ENCODE measurements around the gene JMJD4. TPM values are rescaled to one million over a fixed set of nuclear protein-coding genes. Genes with fewer than 3 reads are reported as not detected.

JMJD4 gene
- total and polyA plus RNA-seq, 9 of the 15 experiments (the other 6 are each of a cell fraction or from before 2014, with no cell fraction given) = 1.4 to 42.6 (median 29.2) TPM

DNA sequence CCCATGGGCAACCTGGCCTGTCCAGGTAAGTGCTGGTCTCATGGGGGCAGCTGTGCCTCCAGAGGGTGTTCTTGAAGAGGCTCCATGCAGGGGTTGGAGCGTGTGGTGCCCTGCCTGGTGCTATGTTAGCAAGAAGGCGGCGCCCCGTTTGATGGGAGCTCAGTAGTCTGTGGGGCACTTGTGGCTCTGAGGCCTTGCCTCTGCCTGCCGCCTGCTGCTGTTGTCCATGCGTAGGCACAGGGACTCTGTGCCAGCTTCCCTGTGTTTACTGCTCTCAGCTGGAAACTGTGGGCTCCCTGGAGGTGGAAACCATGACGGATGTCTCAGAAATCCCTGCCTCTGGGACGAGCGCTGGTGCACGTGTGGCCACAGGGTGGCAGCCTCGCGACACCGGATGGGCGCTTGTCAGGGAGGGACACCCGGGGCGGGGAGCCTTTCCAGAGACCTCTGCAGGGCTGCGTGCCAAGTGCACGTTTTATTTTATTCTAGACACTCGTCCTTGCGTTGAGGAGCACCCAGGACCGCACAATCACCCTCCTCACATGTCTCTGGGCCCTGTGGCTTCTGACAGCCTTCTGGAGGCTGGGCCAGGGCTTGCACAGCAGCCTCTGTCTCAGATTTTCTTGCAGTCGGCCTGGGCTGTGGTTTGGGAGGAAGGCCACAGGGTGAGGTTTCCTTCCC, 27.3 kb upstream of the JMJD4 start (continued):
- TF ChIP-seq, protein P1, sequence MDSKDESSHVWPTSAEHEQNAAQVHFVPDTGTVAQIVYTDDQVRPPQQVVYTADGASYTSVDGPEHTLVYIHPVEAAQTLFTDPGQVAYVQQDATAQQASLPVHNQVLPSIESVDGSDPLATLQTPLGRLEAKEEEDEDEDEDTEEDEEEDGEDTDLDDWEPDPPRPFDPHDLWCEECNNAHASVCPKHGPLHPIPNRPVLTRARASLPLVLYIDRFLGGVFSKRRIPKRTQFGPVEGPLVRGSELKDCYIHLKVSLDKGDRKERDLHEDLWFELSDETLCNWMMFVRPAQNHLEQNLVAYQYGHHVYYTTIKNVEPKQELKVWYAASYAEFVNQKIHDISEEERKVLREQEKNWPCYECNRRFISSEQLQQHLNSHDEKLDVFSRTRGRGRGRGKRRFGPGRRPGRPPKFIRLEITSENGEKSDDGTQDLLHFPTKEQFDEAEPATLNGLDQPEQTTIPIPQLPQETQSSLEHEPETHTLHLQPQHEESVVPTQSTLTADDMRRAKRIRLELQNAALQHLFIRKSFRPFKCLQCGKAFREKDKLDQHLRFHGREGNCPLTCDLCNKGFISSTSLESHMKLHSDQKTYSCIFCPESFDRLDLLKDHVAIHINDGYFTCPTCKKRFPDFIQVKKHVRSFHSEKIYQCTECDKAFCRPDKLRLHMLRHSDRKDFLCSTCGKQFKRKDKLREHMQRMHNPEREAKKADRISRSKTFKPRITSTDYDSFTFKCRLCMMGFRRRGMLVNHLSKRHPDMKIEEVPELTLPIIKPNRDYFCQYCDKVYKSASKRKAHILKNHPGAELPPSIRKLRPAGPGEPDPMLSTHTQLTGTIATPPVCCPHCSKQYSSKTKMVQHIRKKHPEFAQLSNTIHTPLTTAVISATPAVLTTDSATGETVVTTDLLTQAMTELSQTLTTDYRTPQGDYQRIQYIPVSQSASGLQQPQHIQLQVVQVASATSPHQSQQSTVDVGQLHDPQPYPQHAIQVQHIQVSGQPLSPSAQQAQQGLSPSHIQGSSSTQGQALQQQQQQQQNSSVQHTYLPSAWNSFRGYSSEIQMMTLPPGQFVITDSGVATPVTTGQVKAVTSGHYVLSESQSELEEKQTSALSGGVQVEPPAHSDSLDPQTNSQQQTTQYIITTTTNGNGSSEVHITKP (IDR thresholded peaks at IDR 0.05; ENCODE audit: partially characterized antibody) = no peak
- TF ChIP-seq, protein P2, sequence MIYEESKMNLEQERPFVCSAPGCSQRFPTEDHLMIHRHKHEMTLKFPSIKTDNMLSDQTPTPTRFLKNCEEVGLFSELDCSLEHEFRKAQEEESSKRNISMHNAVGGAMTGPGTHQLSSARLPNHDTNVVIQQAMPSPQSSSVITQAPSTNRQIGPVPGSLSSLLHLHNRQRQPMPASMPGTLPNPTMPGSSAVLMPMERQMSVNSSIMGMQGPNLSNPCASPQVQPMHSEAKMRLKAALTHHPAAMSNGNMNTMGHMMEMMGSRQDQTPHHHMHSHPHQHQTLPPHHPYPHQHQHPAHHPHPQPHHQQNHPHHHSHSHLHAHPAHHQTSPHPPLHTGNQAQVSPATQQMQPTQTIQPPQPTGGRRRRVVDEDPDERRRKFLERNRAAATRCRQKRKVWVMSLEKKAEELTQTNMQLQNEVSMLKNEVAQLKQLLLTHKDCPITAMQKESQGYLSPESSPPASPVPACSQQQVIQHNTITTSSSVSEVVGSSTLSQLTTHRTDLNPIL (CRISPR knock-in tag; IDR thresholded peaks at IDR 0.05) = no peak
- TF ChIP-seq BRD9 (IDR thresholded peaks at IDR 0.05; ENCODE audit: low read depth, partially characterized antibody) (no peak), ZNF644 (tag; IDR thresholded peaks at IDR 0.05; ENCODE audit: low read depth) (no peak), MCM3 (IDR thresholded peaks at IDR 0.05) (no peak), ZNF785 (CRISPR knock-in tag; IDR thresholded peaks at IDR 0.05) (no peak), POLR2AphosphoS2 (IDR thresholded peaks at IDR 0.05; ENCODE audit: low read length) (no peak), ZC3H8 (IDR thresholded peaks at IDR 0.05) (no peak), FOXJ2 (tag; IDR thresholded peaks at IDR 0.05) (no peak), CREM (IDR thresholded peaks at IDR 0.05; ENCODE audit: low read depth) (peak; percentile 71), HLTF (IDR thresholded peaks at IDR 0.05) (no peak)
- TF ChIP-seq, protein P3, sequence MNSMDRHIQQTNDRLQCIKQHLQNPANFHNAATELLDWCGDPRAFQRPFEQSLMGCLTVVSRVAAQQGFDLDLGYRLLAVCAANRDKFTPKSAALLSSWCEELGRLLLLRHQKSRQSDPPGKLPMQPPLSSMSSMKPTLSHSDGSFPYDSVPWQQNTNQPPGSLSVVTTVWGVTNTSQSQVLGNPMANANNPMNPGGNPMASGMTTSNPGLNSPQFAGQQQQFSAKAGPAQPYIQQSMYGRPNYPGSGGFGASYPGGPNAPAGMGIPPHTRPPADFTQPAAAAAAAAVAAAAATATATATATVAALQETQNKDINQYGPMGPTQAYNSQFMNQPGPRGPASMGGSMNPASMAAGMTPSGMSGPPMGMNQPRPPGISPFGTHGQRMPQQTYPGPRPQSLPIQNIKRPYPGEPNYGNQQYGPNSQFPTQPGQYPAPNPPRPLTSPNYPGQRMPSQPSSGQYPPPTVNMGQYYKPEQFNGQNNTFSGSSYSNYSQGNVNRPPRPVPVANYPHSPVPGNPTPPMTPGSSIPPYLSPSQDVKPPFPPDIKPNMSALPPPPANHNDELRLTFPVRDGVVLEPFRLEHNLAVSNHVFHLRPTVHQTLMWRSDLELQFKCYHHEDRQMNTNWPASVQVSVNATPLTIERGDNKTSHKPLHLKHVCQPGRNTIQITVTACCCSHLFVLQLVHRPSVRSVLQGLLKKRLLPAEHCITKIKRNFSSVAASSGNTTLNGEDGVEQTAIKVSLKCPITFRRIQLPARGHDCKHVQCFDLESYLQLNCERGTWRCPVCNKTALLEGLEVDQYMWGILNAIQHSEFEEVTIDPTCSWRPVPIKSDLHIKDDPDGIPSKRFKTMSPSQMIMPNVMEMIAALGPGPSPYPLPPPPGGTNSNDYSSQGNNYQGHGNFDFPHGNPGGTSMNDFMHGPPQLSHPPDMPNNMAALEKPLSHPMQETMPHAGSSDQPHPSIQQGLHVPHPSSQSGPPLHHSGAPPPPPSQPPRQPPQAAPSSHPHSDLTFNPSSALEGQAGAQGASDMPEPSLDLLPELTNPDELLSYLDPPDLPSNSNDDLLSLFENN (IDR thresholded peaks at IDR 0.05; ENCODE audit: low read depth in 2 of 2, low read length in 2 of 2) = no peak
- TF ChIP-seq, protein P4, sequence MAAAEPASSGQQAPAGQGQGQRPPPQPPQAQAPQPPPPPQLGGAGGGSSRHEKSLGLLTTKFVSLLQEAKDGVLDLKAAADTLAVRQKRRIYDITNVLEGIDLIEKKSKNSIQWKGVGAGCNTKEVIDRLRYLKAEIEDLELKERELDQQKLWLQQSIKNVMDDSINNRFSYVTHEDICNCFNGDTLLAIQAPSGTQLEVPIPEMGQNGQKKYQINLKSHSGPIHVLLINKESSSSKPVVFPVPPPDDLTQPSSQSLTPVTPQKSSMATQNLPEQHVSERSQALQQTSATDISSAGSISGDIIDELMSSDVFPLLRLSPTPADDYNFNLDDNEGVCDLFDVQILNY (CRISPR knock-in tag; IDR thresholded peaks at IDR 0.05) = no peak
- TF ChIP-seq, protein P5, sequence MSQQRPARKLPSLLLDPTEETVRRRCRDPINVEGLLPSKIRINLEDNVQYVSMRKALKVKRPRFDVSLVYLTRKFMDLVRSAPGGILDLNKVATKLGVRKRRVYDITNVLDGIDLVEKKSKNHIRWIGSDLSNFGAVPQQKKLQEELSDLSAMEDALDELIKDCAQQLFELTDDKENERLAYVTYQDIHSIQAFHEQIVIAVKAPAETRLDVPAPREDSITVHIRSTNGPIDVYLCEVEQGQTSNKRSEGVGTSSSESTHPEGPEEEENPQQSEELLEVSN (IDR thresholded peaks at IDR 0.05; ENCODE audit: borderline replicate concordance in 1 of 2, extremely low read depth in 1 of 2, insufficient read depth in 1 of 2, insufficient read length in 1 of 2, low read depth in 1 of 2, low read length in 1 of 2, poor library complexity in 1 of 2, severe bottlenecking in 1 of 2) = no peak
- TF ChIP-seq, protein P6, sequence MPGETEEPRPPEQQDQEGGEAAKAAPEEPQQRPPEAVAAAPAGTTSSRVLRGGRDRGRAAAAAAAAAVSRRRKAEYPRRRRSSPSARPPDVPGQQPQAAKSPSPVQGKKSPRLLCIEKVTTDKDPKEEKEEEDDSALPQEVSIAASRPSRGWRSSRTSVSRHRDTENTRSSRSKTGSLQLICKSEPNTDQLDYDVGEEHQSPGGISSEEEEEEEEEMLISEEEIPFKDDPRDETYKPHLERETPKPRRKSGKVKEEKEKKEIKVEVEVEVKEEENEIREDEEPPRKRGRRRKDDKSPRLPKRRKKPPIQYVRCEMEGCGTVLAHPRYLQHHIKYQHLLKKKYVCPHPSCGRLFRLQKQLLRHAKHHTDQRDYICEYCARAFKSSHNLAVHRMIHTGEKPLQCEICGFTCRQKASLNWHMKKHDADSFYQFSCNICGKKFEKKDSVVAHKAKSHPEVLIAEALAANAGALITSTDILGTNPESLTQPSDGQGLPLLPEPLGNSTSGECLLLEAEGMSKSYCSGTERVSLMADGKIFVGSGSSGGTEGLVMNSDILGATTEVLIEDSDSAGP (CRISPR knock-in tag; IDR thresholded peaks at IDR 0.05) = no peak
